Erythroblast (primary cell): ENCODE measurements around the gene TPBG.

ENCODE experiments used
- GATA1 ChIP-seq: IDR thresholded peaks from 2 replicates; pipeline ENCODE4 v1.6.1; 2011; ENCODE audit warnings: low read depth, mild to moderate bottlenecking, control low read depth, low read length, moderate library complexity
- POLR2A ChIP-seq: IDR thresholded peaks from 2 replicates; pipeline ENCODE4 v1.6.1; 2011; ENCODE audit warnings: mild to moderate bottlenecking, low read length

- TF ChIP-seq POLR2A (no peak), GATA1 (no peak)
Observed at GRCh38 chr6:82376636-82377035, 13.0 kb downstream of the TPBG start.
